HG02870 (cell line): ENCODE data around the gene GABRR2.

Experiments
- ATAC-seq: cut with Tn5 transposase; IDR thresholded peaks from one replicate; pipeline ENCODE4 v1.9.1; 2021; ENCODE audit warnings: mild to moderate bottlenecking, moderate library complexity; ENCODE audit not compliant: unreplicated experiment

GABRR2 gene

GRCh38 chr6:89315249-89315885 is at the start of gene GABRR2:
Gene GABRR2 (minus strand): TSS chr6:89315299. CDS start chr6:89315165, 134 bp downstream.
- no peak for ATAC-seq

DNA sequence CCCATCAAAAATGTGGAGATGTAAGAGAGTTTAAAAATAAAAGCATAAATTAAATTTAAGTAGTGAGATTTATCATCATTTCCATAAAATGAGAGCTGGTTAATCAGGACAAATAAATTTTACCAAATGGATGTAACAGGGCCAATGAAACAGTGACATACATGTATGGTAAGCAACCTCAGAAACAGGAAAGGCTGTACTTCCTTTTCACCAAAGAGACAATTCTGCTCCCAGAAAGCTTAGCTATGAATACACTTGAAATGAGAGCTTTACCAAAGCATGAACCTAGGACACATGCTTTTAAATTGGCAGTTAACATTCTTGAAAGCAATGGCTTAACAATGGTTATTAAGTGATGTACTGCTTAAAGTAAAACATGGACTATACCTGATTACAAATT is 49.5 kb upstream of the GABRR2 start:
- no peak for ATAC-seq

DNA sequence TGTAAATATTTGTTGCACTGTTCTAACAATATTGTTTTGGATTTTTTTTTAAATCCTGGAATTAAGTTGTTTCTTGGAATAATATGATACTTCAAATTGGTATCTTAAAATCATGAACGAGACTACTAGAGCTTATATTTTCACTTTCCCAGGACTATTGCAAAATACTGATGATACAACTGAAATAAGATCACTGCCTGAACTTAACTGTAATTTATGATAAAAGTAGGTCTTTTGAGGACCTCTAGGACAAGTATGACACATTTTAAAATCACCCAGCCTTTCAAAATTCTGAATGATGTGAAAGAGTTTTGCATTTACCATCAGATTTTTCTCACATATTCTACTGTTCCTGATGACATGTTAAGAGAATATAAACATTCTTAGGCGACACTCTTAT is 46.1 kb upstream of the GABRR2 start:
- ATAC-seq: no peak

DNA sequence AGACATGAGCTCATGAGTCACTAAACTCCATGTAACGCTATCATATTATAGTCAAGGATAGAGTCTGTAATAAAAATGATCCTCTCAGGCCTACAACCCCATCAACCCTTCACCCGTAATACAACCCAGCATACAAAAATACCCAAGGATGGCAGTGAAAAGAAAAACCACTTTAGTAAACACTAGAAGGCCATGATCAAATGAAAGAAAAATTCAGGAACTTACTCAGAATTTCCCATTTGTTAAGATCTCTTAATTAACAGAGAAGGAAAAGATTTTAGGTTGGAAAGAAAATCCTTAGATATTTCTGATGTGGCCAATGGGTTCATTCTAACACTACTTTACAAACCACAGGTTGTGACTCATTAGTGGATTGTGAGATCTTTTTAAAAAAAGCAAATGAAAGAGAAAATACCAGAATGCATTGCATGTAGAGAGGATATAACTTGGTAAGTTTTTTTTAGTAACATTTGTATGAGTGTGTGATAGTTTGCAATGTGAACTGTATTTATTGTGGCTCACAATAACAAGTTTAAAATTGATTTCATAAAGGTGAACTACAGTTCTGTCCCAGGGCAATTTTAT is 45.4 kb upstream of the GABRR2 start:
- peak; percentile 58 for ATAC-seq

DNA sequence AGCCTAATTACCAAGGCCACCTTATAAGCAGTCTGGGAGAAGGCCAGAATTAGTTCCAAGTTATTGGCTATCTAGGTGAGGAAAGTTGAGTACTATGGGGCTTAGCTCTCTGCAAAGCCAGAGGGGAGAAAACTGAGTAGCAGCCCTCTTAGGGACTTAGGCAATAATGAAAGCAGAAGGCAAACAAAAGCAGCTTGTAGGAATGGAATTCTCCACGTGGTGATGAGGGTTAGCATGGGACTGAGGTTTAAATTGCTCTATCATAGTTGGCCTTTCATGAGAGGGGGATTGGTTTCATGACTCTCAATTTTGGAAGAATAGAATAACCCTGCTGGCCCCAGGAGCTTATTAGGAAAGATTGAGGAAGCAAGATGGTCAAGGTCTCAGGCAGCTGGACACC is 44.5 kb upstream of the GABRR2 start:
- ATAC-seq: no peak

GRCh38 chr6:89357390-89357789 is 42.3 kb upstream of the GABRR2 start:
- ATAC-seq: peak; percentile 35

DNA sequence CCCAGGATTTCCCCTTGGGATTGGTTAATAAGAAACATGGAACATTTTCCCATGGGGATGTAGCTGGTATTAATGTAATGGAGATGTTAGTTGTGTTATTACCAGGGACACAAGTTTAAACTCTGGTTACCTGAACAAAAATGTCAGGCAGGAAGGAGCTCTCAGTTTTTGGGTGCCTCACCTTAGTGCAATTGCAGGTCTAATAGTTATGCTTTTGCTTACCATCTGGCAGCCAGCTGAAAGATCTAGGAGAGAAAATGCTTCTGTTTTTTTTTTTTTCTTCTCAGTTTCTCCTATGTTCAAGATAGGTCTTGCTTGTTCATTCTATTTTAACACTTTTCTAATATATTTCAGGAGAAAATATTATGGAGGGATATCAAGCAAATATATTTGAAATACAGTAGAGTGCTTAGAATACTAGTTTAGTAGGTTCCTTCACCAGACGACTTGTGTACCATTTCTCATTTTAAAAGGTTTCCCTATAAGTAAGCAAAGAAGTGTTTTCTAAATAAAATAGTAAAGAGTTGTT is 41.6 kb upstream of the GABRR2 start:
- ATAC-seq: no peak

GRCh38 chr6:89355511-89356194 is 40.6 kb upstream of the GABRR2 start:
- no peak for ATAC-seq

DNA sequence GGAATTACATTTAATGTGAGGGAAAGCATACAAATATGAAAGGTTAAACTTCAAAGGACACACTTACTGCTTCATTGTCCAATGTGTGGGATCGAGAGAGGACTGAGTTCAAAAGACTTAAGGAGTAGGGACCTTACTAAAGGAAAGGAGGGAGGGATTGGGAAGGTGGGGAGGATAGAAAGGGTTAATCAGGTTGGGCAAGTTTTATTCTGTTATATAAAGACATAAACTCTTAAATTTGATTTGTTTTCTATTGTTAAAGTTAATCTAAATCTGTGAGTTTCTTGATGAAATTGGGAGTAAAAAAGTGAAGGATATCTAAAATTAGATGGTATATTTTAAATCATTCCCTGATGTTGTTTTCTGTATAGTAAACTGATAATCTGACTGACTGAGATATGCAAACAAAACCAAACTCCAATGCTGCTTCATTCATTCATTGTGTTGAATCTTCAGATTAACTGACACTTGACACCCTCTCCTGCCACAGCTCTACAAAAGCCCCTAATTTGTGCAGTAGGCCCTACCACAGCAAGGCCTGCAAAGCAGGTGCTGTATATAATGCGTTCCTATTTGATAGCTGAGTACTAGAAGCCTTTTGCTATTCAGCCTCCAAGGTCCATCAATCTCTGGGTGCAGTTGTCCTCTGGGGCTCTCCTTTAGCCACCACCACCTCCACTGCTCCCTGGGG is 38.7 kb upstream of the GABRR2 start:
- ATAC-seq: no peak

- ATAC-seq: no peak
These were observed 38.0 kb upstream of the GABRR2 start for GRCh38 chr6:89353118-89353556.

- peak; percentile 42 for ATAC-seq
These were observed 37.4 kb upstream of the GABRR2 start, which contains the start of gene UBE2J1 for GRCh38 chr6:89352278-89353117. Gene UBE2J1 (minus strand): TSS chr6:89352722. CDS start chr6:89352569, 153 bp downstream.

DNA sequence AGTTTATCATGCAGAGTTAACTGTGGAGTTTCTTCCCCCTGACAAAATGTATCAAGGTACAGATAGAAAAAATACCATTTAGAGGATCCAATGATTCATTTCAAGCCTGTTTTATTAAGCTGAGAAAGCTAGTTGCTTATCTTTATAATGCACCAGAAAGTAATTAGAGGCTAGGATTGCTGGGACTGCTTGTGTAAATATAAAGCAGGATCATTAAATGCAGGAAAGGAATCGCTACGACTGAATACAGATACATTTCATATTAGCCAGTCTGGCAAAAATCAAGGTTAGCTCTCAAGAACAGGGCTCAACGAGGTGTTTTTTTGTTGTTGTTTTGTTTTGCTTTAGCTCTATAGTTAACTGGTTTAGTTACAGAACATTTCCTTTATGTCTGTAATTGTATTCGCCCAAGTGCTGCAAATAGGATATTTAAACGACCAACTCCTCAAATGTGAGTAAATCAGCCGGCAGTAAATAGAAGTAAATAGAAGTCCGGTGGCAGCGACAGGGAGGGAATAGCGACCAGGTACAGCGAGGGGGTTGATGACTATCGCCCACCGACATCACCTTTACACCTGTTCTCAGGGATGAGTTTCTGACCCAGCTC is 36.7 kb upstream of the GABRR2 start:
- no peak for ATAC-seq

DNA sequence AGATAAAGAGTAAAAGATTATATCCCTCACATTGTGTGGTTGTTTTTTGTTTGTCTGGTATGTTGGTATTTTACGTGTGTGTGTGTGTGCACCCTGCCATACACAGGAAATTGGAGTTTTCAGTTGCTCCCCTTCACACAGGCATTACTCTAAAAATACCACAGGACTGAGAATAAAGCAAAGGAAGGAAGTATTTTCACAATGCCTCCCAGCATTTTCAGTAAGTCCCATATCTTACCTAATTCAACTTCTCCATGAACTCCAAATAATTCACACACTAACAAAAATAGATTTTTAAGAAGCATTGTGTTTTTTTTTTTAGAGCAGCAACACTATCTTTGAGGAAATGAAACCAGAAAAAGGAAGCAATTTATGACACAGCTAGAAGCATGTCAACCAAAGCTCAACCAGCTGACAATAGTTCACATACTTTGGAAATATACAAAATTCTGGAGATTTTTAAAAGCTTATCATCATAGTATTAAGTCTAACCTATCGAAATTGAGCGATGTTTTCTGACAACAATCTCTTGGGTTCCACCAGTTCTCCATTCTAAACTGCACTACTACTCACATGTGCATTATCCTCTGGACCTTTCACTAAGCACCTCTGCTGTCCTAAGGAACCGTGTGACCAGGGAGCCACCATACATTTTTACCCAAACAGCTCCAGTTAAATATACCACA is 35.3 kb upstream of the GABRR2 start:
- ATAC-seq: peak; percentile 34

DNA sequence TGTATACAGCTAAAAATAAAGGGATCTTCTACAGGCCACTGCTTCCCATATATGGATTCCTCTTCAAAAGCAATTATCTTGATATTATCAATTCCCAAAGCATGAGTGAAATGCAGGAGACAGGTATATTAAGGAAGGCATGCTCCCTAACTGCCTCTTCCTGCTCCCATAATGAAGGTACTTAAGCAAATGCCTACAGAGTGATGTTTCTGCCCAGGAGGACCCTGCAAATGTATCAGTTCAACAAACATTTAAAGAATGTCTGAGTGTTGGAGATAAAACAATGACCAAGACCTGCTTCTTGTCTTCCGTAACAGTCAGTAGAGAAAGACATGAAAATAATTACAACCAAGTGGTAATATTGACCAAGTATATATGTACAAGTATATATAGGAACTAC is 33.3 kb upstream of the GABRR2 start:
- ATAC-seq: no peak

DNA sequence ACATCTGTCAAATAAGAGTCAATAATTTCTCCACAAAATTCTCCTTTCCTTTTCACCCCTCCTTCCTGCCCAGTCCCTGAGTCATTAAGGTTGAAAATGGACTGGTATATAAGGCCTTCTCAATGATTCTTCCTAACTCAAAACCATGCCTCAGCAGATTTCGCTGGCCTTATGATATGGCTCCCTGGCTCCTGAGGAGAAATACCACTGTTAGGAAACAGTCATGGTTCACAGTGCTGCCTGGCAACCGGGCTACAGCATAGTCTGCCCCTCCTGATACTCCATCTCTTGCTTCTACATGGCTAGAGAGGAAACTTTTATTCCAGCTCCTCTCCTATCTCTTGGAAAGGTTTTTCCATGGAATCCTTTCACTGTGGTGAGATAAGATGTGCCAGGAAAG is 32.7 kb upstream of the GABRR2 start:
- ATAC-seq: no peak

- ATAC-seq: no peak
These were observed 31.3 kb upstream of the GABRR2 start for GRCh38 chr6:89346433-89346832.

DNA sequence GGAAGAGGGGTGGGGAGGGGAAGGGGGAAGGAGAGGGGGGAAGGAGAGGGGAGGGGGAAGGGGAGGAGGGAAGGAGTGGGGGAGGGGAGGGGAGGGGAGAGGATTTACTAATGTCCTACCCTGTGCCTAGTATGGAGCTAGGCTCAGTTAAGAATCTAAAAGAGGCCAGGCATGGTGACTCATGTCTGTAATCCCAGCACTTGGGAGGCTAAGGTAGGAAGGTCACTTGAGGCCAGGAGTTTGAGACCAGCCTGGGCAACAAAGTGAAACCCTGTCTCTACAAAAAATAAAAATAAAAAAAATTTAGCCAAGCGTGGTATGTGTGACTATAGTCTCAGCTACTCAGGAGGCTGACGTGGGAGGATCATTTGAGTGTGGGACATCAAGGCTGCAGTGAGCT is 24.5 kb upstream of the GABRR2 start:
- ATAC-seq: no peak

GRCh38 chr6:89335164-89335563 is 20.1 kb upstream of the GABRR2 start:
- no peak for ATAC-seq

DNA sequence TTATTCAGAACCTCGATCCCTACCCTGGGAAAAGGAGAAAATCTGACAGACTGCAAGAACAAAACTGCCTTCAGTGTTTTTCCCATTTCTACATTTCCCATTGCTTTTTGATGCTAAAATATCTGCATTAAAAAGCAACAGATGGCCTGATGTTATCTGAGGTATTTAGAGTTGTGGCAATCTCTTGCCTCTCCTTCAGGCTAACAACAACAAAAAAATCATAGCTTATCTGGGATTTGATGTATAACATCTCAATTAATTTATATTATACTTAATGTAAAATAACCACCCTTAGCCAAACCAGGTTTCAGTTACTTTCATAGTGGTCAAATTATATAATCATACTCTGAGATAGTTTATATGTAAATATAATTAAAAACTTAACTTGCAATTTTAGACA is 15.8 kb upstream of the GABRR2 start:
- ATAC-seq: no peak
